GM18868 (cell line): ENCODE data around the gene ANKMY1.

Experiments used
- ATAC-seq: cut with Tn5 transposase; IDR thresholded peaks from one replicate; pipeline ENCODE4 v1.9.1; 2021; ENCODE audit warnings: mild to moderate bottlenecking, moderate library complexity; ENCODE audit not compliant: unreplicated experiment

The ANKMY1 gene

DNA sequence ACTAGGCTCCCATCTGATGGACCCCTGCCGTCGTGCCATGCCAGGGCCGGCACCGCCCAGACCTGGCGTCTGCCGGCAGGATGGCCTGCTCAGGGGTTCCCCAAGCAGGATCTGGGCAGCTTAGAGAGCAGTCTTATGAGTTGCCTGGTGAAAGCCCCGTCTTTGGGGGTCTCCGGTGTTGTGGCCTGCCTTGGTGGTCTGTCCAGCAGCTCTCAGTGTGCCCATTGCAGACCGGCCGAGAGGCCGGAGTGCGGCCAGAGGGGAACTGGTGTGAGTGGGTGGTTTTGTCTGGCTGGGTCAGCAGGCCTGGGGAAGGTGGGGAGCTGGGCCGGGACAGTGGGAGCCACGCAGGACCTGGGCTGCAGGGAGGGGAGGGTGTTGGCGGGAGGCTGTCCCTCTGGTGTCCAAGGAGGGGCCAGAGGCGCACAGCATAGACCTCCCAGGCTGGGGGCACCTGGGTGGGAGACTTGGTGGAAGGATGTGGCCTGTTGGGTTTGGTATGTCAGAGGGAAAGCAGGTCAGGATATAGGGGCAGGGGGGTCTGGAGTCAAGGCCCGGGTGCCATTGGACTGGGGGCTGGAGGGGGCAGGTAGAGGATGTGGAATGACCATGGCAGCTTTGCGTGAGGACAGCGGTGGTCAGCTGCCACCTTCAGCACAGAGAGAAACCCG, 105.9 kb downstream of the ANKMY1 start:
- ATAC-seq, result no peak

DNA sequence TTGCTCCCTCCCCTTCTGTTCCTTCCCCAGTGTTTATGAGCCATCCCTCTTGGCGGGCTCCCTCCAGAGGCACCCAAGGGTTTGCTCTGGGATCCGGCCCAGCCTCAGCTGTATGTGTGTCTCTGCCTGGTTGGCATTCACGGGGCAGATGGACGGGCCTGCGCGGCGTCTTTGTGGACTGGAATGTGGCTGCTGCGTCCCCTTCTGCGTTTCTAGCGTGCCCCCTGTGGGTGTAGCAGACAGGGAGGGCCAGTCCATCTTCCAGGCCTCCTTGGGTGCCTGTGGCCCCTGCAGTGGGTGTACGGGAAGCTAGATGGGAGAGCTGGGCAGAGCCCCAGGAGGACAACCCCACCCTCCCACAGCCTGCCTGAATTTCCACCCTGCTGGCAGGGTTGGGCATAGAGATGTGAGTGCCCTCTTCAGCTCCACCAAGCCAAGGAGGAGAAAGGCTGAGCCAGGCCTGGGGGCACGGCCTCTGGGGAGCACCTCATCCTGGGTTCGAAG, 106.6 kb downstream of the ANKMY1 start:
- no peak for ATAC-seq

DNA sequence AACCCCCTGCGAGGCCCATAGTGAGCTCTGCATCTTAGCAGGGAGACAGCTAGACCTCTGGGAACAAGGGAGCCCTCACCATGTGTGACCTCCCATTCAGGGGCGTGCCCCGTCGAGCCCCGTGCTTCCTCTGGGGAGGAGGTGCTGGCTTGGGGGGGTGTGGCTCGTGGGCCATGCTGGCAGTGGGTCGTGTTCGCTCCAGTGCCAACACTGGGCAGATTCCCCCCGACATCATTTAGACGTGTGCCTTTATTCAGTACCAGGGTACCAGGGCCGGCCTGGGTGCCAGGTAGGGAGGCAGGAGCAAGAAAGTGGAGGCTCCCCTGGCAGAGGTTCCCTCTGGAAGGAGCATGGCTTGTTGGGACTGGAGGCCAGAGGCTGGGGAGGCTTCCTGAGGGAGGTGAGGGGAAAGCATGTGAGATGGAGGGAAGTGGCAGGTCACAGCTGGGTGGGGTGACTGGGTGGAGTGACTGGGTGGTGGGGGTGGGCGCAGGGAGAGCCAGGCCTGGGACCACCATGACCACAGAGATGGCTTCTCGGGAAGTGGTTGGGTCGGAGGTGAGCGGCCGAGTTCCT, 107.2 kb downstream of the ANKMY1 start:
- no peak for ATAC-seq

DNA sequence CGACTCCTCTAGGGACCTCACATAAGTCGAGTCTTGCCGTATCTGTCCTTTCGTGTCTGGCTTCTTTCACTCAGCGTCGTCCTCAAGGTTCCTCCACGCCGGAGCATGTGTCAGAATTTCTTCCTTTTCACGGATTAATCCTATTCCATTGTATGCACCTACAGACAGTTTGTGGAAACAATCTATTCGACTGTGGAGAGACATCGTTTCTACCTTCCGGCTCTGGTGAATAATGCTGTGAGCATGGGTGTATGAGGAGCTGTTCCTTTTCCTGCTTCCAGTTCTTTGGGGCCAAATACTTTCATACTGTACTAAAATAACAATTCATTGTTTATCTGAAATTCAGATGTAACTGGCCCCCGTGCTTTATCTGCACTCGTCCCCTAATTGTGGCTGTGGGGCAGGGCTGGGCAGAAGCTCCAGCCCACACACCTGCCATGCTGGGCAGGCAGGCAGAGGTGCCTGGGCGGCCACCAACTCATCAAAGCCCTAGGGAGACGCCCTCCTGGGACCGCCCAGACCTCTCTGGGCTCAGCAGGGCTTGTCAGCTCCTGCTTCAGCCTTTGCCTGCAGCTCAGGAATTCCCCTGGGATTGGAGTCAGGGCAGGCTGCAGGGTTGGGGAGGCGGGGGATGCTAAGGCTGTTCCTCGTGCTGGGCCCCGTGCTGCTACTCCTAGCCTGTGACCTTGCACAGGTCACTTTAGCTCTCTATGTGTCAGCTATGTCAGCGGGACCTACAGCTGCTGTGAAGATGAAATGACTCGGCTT, 107.8 kb downstream of the ANKMY1 start:
- no peak for ATAC-seq

DNA sequence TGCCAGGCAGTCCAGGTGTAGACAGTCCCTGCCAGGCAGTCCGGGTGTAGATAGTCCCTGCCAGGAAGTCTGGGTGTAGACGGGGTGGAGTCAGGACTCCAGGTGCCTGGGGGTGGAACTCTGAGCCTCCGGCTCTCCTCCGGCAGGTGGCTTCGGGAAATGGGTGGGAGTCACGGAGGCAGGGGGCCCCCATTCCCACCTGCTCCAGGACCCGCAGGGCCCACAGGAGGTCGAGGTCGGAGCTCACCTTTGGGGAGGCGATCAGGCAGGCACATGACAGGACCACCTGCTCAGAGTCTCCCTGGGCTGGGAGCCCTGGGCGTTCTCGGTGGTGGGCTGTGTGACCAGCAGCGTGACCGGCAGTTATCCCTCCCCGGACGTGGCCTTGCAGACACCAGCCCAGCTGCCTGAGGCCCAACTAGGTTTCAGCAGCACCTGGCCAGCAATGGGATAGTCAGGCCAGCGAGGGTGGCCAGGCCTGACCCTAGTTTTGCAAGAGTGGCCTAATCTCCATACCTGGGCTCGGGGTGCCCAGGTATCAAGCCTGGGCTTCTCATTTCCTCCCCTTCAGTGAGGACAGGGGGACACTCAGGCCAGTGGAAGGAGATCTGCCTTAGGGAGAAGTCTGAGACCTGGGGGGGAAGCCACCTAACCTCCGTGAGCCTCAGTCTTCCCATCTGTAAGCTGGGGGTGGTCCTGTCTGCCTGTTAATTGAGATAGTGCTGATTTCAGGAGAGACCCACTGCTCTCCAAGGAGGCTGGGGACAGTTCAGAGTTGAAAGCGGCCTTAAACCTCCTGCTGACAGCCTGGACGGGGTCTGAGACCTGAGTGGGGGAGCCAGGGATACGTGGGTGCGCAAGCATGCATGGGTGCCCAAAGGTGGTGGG, 109.2 kb downstream of the ANKMY1 start:
- ATAC-seq, result no peak

DNA sequence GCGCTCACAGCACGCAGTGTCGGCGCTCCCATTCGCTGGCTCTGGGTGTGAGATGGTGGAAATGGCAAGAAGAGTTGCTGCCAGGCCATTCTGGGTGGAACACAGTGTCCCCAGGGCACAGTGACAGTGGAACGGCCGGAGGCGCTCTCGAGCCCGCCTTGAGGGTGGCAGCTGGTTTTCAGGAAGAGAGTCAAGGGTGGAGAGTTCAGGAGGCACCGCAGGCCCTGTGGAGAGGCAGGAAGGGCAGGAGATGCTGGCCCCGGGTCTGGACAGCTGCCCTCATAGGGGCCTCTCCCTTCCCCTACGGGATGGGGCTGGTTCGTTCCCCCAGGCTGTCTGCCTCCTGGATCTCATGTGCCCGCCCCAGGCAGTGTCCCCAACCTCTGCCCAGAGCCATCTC, 109.9 kb downstream of the ANKMY1 start:
- ATAC-seq, result no peak

DNA sequence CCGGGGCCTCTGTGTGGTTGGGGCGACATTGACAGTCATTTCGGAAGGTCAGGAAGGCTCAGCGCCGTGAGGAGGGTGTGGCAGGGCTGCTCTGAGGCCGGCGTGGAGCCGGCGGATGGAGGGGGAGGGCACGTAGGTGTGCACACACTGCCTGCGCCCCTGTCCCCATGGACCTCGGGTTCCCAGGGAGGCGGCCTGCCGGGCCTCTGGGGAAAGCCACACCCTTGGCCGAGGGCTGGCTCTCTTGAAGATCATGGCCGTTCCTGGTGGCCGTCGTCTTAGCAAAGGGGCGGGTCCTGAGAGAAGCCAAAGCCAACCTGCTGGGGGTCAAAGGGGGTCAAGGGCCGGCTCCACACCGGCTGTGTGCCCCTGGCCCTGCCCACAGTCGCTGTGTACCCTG, 110.5 kb downstream of the ANKMY1 start:
- no peak for ATAC-seq

DNA sequence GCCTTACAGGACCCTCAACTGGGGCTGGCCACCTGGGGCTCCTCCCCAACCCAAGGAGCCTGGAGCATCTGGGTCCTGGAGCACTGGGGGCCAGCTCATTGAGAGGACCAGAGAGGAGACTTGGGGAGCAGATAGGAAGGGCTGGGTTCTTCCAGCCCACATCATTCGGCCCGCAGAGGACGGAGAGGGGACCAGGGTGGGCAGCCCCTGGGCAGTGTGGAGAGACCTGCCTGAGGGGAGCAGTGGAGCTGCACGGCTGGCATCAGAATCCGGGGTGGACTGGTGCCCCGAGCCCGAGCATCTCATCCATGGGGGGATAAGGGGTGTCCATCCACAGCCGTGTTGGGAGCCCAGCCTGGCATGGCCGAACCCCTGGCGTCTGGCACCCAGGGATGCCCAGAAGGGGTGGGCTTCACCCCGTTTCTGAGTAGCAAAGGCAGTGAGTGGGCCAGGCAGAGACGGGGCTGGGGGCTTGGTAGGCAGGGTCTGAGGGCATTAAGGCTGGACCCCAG, 111.1 kb downstream of the ANKMY1 start:
- no peak for ATAC-seq

DNA sequence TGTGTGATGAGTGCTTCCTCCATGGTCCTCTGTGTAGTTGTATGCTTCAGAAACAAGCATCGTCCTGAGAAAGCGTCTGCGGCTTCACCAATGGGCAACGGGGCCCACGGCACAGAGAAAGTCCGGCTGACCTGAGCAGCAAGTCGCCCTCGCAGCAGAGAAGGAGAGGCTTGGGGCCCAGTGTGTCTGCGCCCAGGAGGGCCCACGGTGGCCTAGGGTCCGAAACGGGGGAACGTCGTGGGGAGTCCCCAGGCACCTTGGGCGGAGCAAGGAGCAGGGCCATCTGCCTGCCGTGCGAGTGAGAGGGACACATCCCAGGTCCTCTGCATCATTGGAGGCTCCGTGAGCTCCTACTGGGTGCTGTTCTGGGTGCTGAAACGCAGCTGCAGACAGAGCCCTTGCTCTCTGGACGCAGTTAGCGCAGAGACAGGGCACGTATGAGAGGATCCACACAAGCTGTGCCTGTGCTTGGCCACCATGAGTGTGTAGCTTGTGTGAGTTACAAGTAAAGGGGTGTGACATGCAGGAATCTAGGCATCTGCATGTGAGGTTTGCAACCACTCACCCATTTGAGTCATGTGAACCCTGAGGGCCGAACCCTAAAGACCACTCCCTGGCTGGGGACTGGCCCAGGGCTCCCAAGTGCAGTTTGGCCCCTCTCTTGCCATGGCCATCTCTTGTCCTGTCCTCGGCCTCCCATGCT, 111.7 kb downstream of the ANKMY1 start:
- no peak for ATAC-seq

DNA sequence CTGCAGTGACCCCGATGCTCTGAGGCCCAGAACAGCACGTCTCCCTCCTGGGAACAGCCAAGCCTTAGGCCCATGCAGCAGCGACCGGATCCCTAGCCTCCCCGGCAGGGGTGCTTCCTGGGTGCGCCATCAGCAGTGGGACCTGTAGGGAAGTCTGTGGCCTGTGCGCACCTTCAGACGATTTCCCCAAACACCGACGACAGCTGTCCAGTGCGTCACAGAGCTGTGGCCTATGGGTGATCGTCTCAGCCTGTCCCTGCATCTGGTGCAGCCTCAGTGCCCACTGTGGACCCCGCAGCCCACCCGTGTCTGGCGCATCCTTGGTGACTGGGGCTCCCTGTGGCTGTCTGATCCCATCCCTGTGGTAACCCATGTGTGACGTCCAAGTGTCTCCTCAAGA, 113.3 kb downstream of the ANKMY1 start:
- ATAC-seq, result no peak

DNA sequence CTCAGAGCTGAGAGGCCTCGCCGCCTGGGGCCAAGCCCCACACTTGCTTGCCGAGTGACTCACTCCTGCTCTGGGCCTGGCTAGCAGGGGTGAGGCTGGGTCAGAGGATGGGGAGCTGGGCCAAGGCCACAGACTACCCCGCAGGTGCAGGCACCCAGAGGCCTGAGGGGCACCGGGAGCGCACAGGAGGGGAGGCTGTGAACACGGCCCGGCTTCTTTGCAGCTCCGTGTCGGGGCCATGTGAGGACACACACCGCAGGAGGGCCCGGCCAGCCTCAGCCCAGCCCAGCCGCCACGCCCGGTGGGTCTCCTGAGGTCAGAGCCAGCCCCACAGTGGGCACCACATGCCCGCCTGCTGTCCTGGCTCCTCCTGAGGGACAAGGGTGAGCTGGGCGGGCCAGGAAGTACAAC, 113.9 kb downstream of the ANKMY1 start:
- ATAC-seq, result no peak

DNA sequence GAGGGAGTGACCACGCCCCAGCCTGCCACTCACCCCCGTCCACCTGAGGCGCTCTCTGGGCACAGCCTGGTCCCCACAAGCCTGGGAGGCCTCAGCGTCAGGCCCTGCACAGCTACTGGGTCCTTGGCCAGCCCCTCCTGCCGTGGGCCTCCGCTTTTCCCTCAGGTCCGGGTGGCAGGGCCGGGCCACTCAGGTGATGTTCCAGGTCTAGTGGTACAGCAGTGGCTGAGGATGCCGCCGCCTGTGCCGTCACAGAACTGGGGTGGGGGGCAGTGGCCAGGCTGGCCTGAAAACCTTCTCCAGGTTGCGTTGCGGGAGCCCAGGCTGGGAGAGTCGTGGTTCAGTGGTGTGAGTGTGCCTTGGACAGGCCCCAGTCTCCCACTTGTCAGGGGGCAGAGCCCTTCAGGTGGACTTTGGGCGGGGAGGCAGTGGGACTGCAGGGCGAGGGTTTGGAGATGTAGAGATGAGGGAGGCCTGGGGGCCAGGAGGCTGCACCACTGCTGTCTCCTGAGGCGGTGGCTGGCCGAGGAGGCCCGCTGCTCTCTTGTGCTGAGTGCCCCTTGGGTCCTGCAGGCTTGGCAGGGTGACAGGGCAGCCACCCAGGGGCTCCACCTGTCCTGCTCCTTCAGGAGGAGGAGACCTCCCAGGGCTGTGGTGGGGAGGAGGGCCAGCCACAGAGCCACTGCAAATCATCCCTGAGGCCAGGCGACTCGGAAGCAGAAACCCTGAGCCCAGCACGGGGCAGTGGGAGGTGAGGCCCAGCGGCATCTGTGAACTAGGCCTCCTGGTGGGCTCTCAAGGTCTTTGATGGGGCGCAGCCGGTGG, 114.7 kb downstream of the ANKMY1 start:
- ATAC-seq, result no peak

DNA sequence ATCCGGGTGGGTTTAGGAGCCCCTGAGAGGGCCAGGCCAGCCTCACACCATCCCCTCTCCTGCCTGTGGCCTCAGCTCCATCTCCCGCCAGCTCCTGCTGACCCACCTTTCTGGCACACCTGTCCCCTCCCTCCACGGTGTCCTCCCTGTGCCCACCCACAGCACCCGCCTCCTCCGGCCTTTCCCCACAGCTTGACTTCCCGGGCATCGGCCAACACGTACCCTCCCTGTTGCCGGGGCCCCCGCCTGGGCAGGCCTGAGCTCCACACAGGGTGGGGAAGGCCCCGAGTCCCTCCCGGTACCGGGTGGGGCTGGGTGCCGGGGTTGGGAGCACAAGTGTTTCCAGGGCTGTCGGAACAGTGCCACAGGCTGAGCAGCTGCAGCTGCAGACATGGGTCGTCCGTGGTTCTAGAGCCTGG, 115.8 kb downstream of the ANKMY1 start:
- no peak for ATAC-seq

DNA sequence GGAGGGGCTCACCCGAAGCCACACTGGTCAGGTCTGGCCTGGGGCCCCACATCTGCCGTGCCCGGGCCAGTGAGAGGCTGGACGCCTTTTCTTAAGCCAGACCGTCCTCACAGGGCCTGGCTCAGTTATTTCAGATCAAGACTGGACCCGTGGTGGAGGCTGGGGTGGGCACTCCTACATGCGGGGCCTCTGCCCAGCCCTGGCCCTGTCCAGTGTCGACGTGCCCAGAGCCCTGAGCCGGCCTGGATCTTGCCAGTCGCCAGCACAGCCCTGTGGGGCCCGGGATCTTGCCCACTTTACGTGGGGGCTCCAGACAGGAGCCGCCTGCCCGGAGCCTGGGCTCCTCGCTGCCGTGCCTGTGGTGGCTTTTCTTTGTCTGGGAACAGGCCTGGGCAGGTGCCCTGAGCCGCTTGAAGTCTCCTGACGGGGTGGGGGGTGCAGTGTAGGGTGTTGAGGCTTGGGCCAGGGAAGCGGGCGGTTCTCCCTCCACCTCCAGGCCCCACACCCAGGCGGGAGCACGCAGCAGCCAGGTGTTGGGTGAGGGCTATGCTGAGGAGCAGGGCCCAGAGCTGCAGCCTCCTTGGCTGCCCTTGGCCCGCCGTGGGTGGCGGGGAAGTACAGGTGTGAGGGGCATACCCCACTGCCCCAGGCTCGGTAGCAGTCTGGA, 116.3 kb downstream of the ANKMY1 start:
- no peak for ATAC-seq

DNA sequence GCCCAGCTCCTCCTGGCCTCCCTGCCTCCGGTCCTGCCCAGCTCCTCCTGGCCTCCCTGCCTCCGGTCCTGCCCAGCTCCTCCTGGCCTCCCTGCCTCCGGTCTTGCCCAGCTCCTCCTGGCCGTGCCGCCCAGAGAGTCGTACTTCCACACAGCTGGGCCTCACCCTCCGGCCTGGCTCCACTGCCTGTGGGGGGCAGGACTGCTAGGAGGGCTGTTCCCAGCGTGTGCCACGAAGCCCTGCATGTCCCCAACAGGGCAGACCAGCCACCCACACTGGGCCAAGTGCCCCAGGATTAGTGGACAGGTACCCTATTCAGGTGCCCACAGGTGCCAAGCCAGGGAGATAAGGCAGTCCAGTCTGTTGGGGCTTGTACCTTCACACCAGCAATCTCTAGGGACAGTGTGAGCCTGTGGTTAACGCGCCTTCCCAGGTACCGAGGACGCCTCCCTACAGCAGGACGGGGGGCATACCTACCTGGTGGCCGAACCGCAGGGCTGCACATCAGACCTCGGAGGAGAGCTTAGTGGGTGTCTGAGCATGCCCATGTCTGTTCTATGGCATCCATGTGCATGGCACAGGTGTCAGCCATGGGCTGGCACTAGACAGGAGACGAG, 117.0 kb downstream of the ANKMY1 start:
- ATAC-seq, result no peak

DNA sequence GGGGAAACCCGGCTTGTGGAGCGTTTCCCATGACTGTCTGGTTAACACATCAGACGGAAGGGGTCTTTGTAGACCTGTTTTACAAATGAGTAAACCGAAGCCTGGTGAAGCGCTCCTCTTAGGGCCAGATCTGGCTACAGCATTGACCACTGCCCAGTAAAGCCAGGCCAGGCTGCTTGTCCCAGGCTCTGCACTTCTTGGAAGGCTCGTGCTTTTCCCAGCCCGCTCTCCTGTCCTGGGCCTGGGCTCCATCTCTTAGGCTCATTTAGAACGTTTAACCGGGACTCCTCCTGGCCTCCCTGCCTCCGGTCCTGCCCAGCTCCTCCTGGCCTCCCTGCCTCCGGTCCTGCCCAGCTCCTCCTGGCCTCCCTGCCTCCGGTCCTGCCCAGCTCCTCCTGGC, 117.5 kb downstream of the ANKMY1 start:
- no peak for ATAC-seq

DNA sequence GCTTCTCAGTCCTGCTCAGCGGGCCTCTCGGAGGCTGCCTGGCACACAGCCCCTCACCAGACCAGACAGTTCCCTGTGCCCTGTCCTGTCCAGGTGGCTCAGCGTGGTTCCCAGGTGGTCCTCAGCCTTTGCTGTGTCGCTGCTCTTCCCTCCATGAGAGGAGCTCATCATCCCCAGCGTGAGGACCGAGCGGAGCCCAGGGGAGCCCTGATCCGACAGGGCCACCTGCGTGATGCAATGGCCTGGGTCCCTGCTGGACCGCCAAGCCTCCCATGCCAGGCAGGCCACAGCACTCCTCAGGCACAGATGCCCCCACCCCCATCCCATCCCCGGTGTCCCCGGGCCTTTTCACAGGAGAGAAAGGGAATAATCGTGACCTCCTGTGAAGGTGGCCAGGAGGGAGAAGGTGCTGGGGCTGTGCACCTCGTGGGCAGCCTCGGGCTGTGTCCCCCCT, 118.1 kb downstream of the ANKMY1 start:
- ATAC-seq, result no peak
